ENCODE measurements around the gene OPN1MW2.
"Not testable (repeated sequence)": the region's sequence is repeated elsewhere in the genome, so short reads cannot be mapped to it uniquely, and the experiment has no call there.

OPN1MW2 gene

GRCh38 chrX:154258711-154259110, 39.2 kb downstream of the OPN1MW2 start:
- not testable (repeated sequence) for H4K20me1 ChIP-seq (ENCODE audit: insufficient read depth, low read length); H3K27me3 ChIP-seq (ENCODE audit: low read depth, low read length); H3K9ac ChIP-seq (ENCODE audit: low read length); H3K4me2 ChIP-seq (ENCODE audit: low read length); H3K4me3 ChIP-seq (ENCODE audit: low read length); H2AFZ ChIP-seq (ENCODE audit: low read depth, low read length); H3K27ac ChIP-seq (ENCODE audit: low read length); H3K36me3 ChIP-seq (replicated peaks; ENCODE audit: low read depth, low read length); H3K79me2 ChIP-seq (ENCODE audit: low read length); H3K9me3 ChIP-seq (ENCODE audit: insufficient read depth, low read length); H3K4me1 ChIP-seq (ENCODE audit: low read length)

- H3K4me1 ChIP-seq (ENCODE audit: low read length); H3K36me3 ChIP-seq (replicated peaks; ENCODE audit: low read depth, low read length); H3K9ac ChIP-seq (ENCODE audit: low read length); H3K27me3 ChIP-seq (ENCODE audit: low read depth, low read length); H3K4me2 ChIP-seq (ENCODE audit: low read length); H3K27ac ChIP-seq (ENCODE audit: low read length); H3K9me3 ChIP-seq (ENCODE audit: insufficient read depth, low read length); H3K79me2 ChIP-seq (ENCODE audit: low read length); H3K4me3 ChIP-seq (ENCODE audit: low read length); H4K20me1 ChIP-seq (ENCODE audit: insufficient read depth, low read length); H2AFZ ChIP-seq (ENCODE audit: low read depth, low read length): not testable (repeated sequence)
Observed at GRCh38 chrX:154263072-154263471, 43.5 kb downstream of the OPN1MW2 start.

- not testable (repeated sequence) for H3K27ac ChIP-seq (ENCODE audit: low read length); H3K4me2 ChIP-seq (ENCODE audit: low read length); H3K9ac ChIP-seq (ENCODE audit: low read length); H4K20me1 ChIP-seq (ENCODE audit: insufficient read depth, low read length); H3K36me3 ChIP-seq (replicated peaks; ENCODE audit: low read depth, low read length); H3K79me2 ChIP-seq (ENCODE audit: low read length); H2AFZ ChIP-seq (ENCODE audit: low read depth, low read length); H3K27me3 ChIP-seq (ENCODE audit: low read depth, low read length); H3K9me3 ChIP-seq (ENCODE audit: insufficient read depth, low read length); H3K4me3 ChIP-seq (ENCODE audit: low read length); H3K4me1 ChIP-seq (ENCODE audit: low read length)
Observed at GRCh38 chrX:154269245-154269644, 49.7 kb downstream of the OPN1MW2 start.
